ENCODE data around the gene ADAMTS9.
"Not testable (repeated sequence)": the region's sequence is repeated elsewhere in the genome, so short reads cannot be mapped to it uniquely, and the experiment has no call there.

ADAMTS9 gene

GRCh38 chr3:64566859-64567258 is 120.9 kb downstream of the ADAMTS9 start:
- no peak for DNase-seq

GRCh38 chr3:64563751-64564150 is 124.0 kb downstream of the ADAMTS9 start:
- no peak for DNase-seq

- no peak for DNase-seq
Measured at GRCh38 chr3:64561868-64562267, 125.9 kb downstream of the ADAMTS9 start.

- no peak for DNase-seq
Measured at GRCh38 chr3:64561325-64561843, 126.4 kb downstream of the ADAMTS9 start.

- DNase-seq: no peak
Measured at GRCh38 chr3:64560791-64561190, 127.0 kb downstream of the ADAMTS9 start.

- DNase-seq: no peak
Measured at GRCh38 chr3:64559588-64559987, 128.2 kb downstream of the ADAMTS9 start.

GRCh38 chr3:64556046-64556445 is 131.8 kb downstream of the ADAMTS9 start:
- DNase-seq: no peak

- DNase-seq: no peak
Measured at GRCh38 chr3:64555351-64555750, 132.4 kb downstream of the ADAMTS9 start.

GRCh38 chr3:64554096-64554920 is 133.5 kb downstream of the ADAMTS9 start:
- no peak for DNase-seq

- no peak for DNase-seq
Measured at GRCh38 chr3:64552966-64553365, 134.8 kb downstream of the ADAMTS9 start.

- DNase-seq: no peak
Measured at GRCh38 chr3:64552160-64552559, 135.6 kb downstream of the ADAMTS9 start.

GRCh38 chr3:64551697-64552096 is 136.1 kb downstream of the ADAMTS9 start:
- DNase-seq: no peak

GRCh38 chr3:64550745-64551144 is 137.1 kb downstream of the ADAMTS9 start:
- no peak for DNase-seq

- DNase-seq: no peak
Measured at GRCh38 chr3:64549869-64550268, 137.9 kb downstream of the ADAMTS9 start.

GRCh38 chr3:64548200-64548889 is 139.5 kb downstream of the ADAMTS9 start:
- no peak for DNase-seq

- no peak for DNase-seq
Measured at GRCh38 chr3:64546856-64547255, 140.9 kb downstream of the ADAMTS9 start.

- not testable (repeated sequence) for DNase-seq
Measured at GRCh38 chr3:64545239-64545638, 142.6 kb downstream of the ADAMTS9 start.

- no peak for DNase-seq
Measured at GRCh38 chr3:64541803-64542202, 146.0 kb downstream of the ADAMTS9 start.

GRCh38 chr3:64539451-64540196 is 148.2 kb downstream of the ADAMTS9 start:
- no peak for DNase-seq

GRCh38 chr3:64536166-64536565 is 151.6 kb downstream of the ADAMTS9 start:
- no peak for DNase-seq

- DNase-seq: peak; percentile 81
Measured at GRCh38 chr3:64533617-64534317, 154.0 kb downstream of the ADAMTS9 start.

GRCh38 chr3:64530434-64531049 is 157.3 kb downstream of the ADAMTS9 start:
- peak; percentile 22 for DNase-seq

Measured in T1000 (cell line).